ENCODE data around the gene NAPA.

The NAPA gene

GRCh38 chr19:47497821-47498520 lies 16.9 kb downstream of the NAPA start:
- Mint-ChIP-seq H3K4me3 (no peak overlapping the region), H3K36me3 (peaks cover 5% of the 10 kb centered on the region), H3K27me3 (no peaks in the 10 kb centered on the region), H3K9me3 (no peaks in the 10 kb centered on the region), H3K27ac (no peak overlapping the region), H3K4me1 (no peaks in the 10 kb centered on the region)

GRCh38 chr19:47497050-47497766 lies 17.7 kb downstream of the NAPA start:
- Mint-ChIP-seq H3K36me3 (peaks cover 2% of the 10 kb centered on the region), H3K4me3 (no peak overlapping the region), H3K9me3 (no peaks in the 10 kb centered on the region), H3K27me3 (no peaks in the 10 kb centered on the region), H3K4me1 (no peaks in the 10 kb centered on the region), H3K27ac (no peak overlapping the region)

- Mint-ChIP-seq H3K27ac (peak overlapping the region; percentile 68), H3K4me3 (no peak overlapping the region), H3K27me3 (no peaks in the 10 kb centered on the region), H3K36me3 (peaks cover 2% of the 10 kb centered on the region), H3K4me1 (no peaks in the 10 kb centered on the region), H3K9me3 (no peaks in the 10 kb centered on the region)
Measured at GRCh38 chr19:47495478-47496372, 19.1 kb downstream of the NAPA start.

GRCh38 chr19:47494729-47495128 lies 20.1 kb downstream of the NAPA start:
- Mint-ChIP-seq H3K4me1 (no peaks in the 10 kb centered on the region), H3K27me3 (no peaks in the 10 kb centered on the region), H3K27ac (no peak overlapping the region), H3K9me3 (no peaks in the 10 kb centered on the region), H3K36me3 (peaks cover 2% of the 10 kb centered on the region), H3K4me3 (no peak overlapping the region)

- no peak overlapping the region for H3K27ac Mint-ChIP-seq
- H3K36me3 Mint-ChIP-seq = peaks cover 2% of the 10 kb centered on the region
- no peak overlapping the region for H3K4me3 Mint-ChIP-seq
- no peaks in the 10 kb centered on the region for H3K4me1 Mint-ChIP-seq
- no peaks in the 10 kb centered on the region for H3K27me3 Mint-ChIP-seq
- H3K9me3 Mint-ChIP-seq = no peaks in the 10 kb centered on the region
Measured at GRCh38 chr19:47494211-47494547, 20.7 kb downstream of the NAPA start.

GRCh38 chr19:47493378-47494210 lies 21.3 kb downstream of the NAPA start:
- H3K27me3 Mint-ChIP-seq = no peaks in the 10 kb centered on the region
- H3K27ac Mint-ChIP-seq = no peak overlapping the region

GRCh38 chr19:47492571-47493377 lies 22.1 kb downstream of the NAPA start:
- Mint-ChIP-seq H3K9me3 (no peaks in the 10 kb centered on the region), H3K36me3 (peaks cover 2% of the 10 kb centered on the region), H3K4me3 (no peak overlapping the region), H3K27me3 (no peaks in the 10 kb centered on the region), H3K27ac (no peak overlapping the region), H3K4me1 (peaks cover 1% of the 10 kb centered on the region)

More at GRCh38 chr19:47493378-47494210, 21.3 kb downstream of the NAPA start:
- Mint-ChIP-seq H3K36me3 (peaks cover 2% of the 10 kb centered on the region), H3K4me1 (no peaks in the 10 kb centered on the region), H3K4me3 (no peak overlapping the region), H3K9me3 (no peaks in the 10 kb centered on the region)

- peaks cover 7% of the 10 kb centered on the region for H3K4me1 Mint-ChIP-seq
- H3K27ac Mint-ChIP-seq = no peak overlapping the region
Measured at GRCh38 chr19:47492137-47492533, 22.7 kb downstream of the NAPA start.

GRCh38 chr19:47491358-47492136 lies 23.3 kb downstream of the NAPA start:
- Mint-ChIP-seq H3K27ac (no peak overlapping the region), H3K27me3 (no peaks in the 10 kb centered on the region), H3K4me1 (peaks cover 12% of the 10 kb centered on the region), H3K9me3 (no peaks in the 10 kb centered on the region), H3K4me3 (no peak overlapping the region), H3K36me3 (no peaks in the 10 kb centered on the region)

More at GRCh38 chr19:47492137-47492533, 22.7 kb downstream of the NAPA start:
- Mint-ChIP-seq H3K27me3 (no peaks in the 10 kb centered on the region), H3K9me3 (no peaks in the 10 kb centered on the region), H3K36me3 (peaks cover 2% of the 10 kb centered on the region), H3K4me3 (no peak overlapping the region)

GRCh38 chr19:47490847-47491246 lies 24.0 kb downstream of the NAPA start:
- H3K4me1 Mint-ChIP-seq = peaks cover 15% of the 10 kb centered on the region
- no peak overlapping the region for H3K27ac Mint-ChIP-seq
- no peaks in the 10 kb centered on the region for H3K27me3 Mint-ChIP-seq
- no peaks in the 10 kb centered on the region for H3K9me3 Mint-ChIP-seq
- H3K4me3 Mint-ChIP-seq = no peak overlapping the region
- H3K36me3 Mint-ChIP-seq = no peaks in the 10 kb centered on the region

GRCh38 chr19:47490031-47490430 lies 24.8 kb downstream of the NAPA start:
- H3K4me3 Mint-ChIP-seq = no peak overlapping the region
- no peaks in the 10 kb centered on the region for H3K9me3 Mint-ChIP-seq
- H3K4me1 Mint-ChIP-seq = peaks cover 23% of the 10 kb centered on the region
- H3K27ac Mint-ChIP-seq = no peak overlapping the region
- no peaks in the 10 kb centered on the region for H3K36me3 Mint-ChIP-seq
- H3K27me3 Mint-ChIP-seq = no peaks in the 10 kb centered on the region

- Mint-ChIP-seq H3K4me1 (peaks cover 28% of the 10 kb centered on the region), H3K27ac (peak overlapping the region; percentile 35), H3K4me3 (no peak overlapping the region), H3K36me3 (no peaks in the 10 kb centered on the region), H3K9me3 (no peaks in the 10 kb centered on the region), H3K27me3 (no peaks in the 10 kb centered on the region)
Measured at GRCh38 chr19:47489072-47489914, 25.6 kb downstream of the NAPA start.

All from activated naive CD4-positive, alpha-beta T cell treated with anti-CD3 and anti-CD28 coated beads, Interleukin-2, amount 50 U/mL, for 24 hours (primary cell).